ENCODE results near the gene GGT6. TPM values are rescaled to one million over a fixed set of nuclear protein-coding genes. Genes with fewer than 3 reads are reported as not detected.
A peak's percentile ranks its signal among the peaks of the same experiment; 100 is the strongest.

GGT6 gene
- total and polyA plus RNA-seq, 8 donors, result 20.7 to 36.1 (median 32.9) TPM

DNA sequence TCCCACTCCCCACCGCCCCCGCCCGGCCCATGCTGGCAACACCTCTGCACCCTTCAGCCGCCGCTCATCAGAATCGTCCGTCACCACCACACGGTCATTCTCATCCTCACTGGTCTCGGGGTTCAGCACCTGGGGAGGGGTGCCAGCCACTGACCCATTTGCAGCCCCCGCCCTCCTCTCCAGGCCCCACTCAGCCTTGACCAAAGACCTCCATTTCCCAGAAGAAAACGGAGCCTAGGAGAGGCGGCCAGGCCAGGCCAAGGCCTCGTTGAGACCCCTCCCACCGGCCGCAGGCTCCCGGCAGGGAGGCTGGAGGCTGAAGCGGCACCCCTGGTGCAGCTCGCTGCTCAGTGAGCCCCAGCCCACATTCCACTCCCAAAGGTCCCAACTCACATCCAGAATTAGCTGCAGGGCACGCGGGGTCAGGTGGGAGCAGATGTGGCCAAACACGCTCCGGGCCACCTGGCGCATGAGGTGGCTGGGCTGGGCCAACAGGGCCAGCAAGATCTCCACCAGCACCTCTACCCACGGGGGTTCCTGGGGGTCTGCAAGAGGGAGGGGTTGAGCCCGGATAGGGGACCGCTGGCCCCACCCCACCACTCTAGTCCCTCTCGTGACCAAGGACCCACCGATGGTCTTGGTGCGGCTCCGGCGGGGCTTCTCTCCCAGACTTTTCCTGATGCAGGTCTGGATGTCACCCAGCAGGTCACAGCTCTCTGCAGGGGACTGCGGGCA lies 15.0 kb downstream of the GGT6 start:
- Histone ChIP-seq H3K4me3 (no peak overlapping the region), H3K36me3 (peaks cover 5 to 75% (median 57%) of the 10 kb centered on the region in 3 donors), H3K27me3 (no peaks in the 10 kb centered on the region), H3K27ac (no peak overlapping the region), H3K4me1 (no peaks in the 10 kb centered on the region), H3K9me3 (no peaks in the 10 kb centered on the region)
- ATAC-seq (no peak), DNase-seq (peak in 2 of 6 donors; percentile 15 to 72), FAIRE-seq (no peak)
- WGBS, 2 donors, result 90 to 91% methylated on average over 30 to 32 of the region's 32 CpGs
- intact Hi-C loops (cut with DNase I), result loop anchor here in 1 of 3 donors (10.0 kb wide), 1 partner anchor 121 kb away; no protein-coding TSS in a partner anchor
- TF ChIP-seq, protein P1, sequence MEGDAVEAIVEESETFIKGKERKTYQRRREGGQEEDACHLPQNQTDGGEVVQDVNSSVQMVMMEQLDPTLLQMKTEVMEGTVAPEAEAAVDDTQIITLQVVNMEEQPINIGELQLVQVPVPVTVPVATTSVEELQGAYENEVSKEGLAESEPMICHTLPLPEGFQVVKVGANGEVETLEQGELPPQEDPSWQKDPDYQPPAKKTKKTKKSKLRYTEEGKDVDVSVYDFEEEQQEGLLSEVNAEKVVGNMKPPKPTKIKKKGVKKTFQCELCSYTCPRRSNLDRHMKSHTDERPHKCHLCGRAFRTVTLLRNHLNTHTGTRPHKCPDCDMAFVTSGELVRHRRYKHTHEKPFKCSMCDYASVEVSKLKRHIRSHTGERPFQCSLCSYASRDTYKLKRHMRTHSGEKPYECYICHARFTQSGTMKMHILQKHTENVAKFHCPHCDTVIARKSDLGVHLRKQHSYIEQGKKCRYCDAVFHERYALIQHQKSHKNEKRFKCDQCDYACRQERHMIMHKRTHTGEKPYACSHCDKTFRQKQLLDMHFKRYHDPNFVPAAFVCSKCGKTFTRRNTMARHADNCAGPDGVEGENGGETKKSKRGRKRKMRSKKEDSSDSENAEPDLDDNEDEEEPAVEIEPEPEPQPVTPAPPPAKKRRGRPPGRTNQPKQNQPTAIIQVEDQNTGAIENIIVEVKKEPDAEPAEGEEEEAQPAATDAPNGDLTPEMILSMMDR (IDR thresholded peaks at IDR 0.05), result no peak

DNA sequence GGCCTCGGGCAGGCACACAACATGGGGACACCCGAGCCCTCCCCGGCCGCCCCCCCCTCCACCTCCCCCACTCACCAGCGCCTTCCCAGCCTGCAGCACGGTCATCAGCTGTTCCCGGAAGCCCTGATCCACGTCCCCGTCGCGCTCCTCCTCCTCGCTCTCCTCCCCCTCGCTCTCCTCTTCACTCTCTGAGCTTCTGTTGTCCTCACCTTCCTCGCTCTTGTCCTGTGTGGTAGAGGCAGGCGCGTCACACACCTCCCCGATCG lies 15.5 kb downstream of the GGT6 start:
- DNase-seq, result no peak

DNA sequence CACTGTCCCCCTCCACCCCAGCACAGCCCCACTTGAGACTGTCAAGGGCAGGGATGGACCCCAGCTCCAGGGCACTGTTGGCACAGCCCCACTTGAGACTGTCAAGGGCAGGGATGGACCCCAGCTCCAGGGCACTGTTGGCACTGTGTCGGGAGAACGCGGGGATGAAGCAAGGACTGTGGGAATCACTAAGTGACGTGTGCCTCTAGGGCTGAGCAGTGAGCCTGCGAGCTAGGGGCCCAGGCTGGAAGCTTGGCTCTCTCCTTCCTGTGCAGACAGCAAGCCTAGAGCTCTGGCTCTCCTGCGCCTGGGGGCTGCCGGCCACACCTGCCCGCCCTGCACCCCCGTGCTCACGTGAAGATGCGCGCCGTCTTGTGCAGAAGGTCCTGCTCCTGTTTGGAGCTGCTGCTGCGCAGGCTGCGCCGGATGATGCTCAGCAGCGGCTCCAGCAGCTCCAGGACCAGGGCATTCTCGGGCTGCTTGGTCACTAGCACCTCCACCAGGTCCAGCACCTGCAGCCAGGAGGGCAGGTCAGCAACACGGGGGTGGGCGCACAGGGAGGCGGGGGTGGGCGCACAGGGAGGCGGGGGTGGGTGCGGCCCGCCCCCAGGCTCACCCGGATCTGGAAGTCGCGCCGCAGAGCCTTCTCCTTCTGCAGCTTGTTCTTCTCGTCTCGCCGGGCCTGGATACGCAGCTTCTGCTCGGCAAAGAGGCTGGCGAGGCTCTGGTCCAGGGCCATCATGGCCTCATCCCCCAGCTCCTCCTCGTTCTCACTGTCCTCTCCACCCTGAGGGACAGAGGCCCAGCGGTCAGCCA lies 16.0 kb downstream of the GGT6 start:
- 94% methylated on average over 30 to 37 of the region's 37 CpGs for WGBS, 2 donors
- no peaks in the 10 kb centered on the region for H3K4me1 ChIP-seq
- no peaks in the 10 kb centered on the region for H3K27me3 ChIP-seq
- TF ChIP-seq, protein P1 (IDR thresholded peaks at IDR 0.05), result no peak
- no peak overlapping the region for H3K27ac ChIP-seq
- no peak overlapping the region for H3K4me3 ChIP-seq
- no peaks in the 10 kb centered on the region for H3K9me3 ChIP-seq
- ATAC-seq, result no peak
- peaks cover 0 to 72% (median 50%) of the 10 kb centered on the region in 3 donors for H3K36me3 ChIP-seq
- peak in 1 of 6 donors; percentile 42 for DNase-seq
- intact Hi-C loops (cut with DNase I), result loop anchor here in 1 of 3 donors (10.0 kb wide), 1 partner anchor 120 kb away; no protein-coding TSS in a partner anchor
- no peak for FAIRE-seq

More for the DNA sequence above, 15.5 kb downstream of the GGT6 start:
- Histone ChIP-seq H3K27me3 (no peaks in the 10 kb centered on the region), H3K9me3 (no peaks in the 10 kb centered on the region), H3K4me1 (no peaks in the 10 kb centered on the region), H3K27ac (no peak overlapping the region), H3K36me3 (peaks cover under 1 to 71% (median 52%) of the 10 kb centered on the region in 3 donors), H3K4me3 (no peak overlapping the region)
- no peak for FAIRE-seq
- intact Hi-C loops (cut with DNase I), result loop anchor here in 1 of 3 donors (10.0 kb wide), 1 partner anchor 120 kb away; no protein-coding TSS in a partner anchor
- 90 to 93% methylated on average over 18 of the region's 18 CpGs for WGBS, 2 donors
- ATAC-seq, result no peak
- TF ChIP-seq, protein P1 (IDR thresholded peaks at IDR 0.05), result no peak

DNA sequence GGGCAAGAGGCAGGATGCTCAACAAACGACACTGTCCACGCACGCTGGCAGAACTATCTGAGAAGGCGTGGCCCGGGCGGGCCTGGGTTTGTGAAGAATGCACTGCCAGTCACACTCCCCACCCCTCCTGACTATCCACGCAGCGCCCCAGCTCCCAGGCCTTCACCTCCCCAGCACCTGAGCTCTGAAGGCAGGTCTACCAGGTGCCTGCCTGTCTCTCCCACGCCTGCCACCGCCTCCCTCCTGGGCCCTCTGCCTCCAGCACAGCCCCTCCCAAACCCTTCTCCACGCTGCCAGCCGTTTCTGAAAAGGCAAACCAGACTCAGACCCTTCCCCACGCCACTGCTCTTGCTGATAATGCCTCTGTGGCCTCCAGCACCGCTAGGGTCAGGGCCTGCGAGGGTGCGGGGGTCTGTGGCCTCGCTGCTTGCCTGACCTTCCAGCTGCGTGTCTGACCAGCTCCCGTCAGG lies 16.8 kb downstream of the GGT6 start:
- no peaks in the 10 kb centered on the region for H3K9me3 ChIP-seq
- no peak overlapping the region for H3K4me3 ChIP-seq
- TF ChIP-seq, protein P1 (IDR thresholded peaks at IDR 0.05), result no peak
- peak in 1 of 6 donors; percentile 56 for DNase-seq
- FAIRE-seq, result no peak
- no peaks in the 10 kb centered on the region for H3K4me1 ChIP-seq
- no peak overlapping the region for H3K27ac ChIP-seq
- ATAC-seq, result no peak
- intact Hi-C loops (cut with DNase I), result loop anchor here in 1 of 3 donors (10.0 kb wide), 1 partner anchor 119 kb away; no protein-coding TSS in a partner anchor
- H3K36me3 ChIP-seq, result peaks cover 0 to 70% (median 43%) of the 10 kb centered on the region in 3 donors
- no peaks in the 10 kb centered on the region for H3K27me3 ChIP-seq
- 90 to 92% methylated on average over 18 to 19 of the region's 19 CpGs for WGBS, 2 donors

All from pancreas (tissue), 10 donors.